Caco-2 (cell line): Measurements from ENCODE around the gene MPHOSPH6. TPM values are rescaled to one million over a fixed set of nuclear protein-coding genes. Genes with fewer than 3 reads are reported as not detected.

Source experiments
- BruUV-seq: library from RNA; stranded (reverse); fragments of 400-500 nt; replicated peaks from 2 replicates; lab custom pipeline; 2021; lab: Mats Ljungman, UMichigan
- CTCF ChIA-PET: fragments of 300-600 bp; sonication (Branson Sonifier 250); formaldehyde crosslinking; loops from one replicate; lab custom pipeline; 2022; ENCODE audit warnings: antibody characterized with exemption; lab: Charles Lee
- POLR2A ChIA-PET: fragments of 300-600 bp; sonication (Branson Sonifier 250); formaldehyde crosslinking; loops from one replicate; lab custom pipeline; 2022; ENCODE audit warnings: antibody characterized with exemption; lab: Charles Lee
- DNase-seq, 2 experiments: peaks; one replicate each; pipeline versions ENCODE4 v3.0.0 to v3.0.0-alpha.2; 2020 to 2022
- H3K27me3 ChIP-seq: replicated peaks from 2 replicates; pipeline ENCODE4 v1.6.0; 2011; ENCODE audit warnings: low read length; ENCODE audit not compliant: control insufficient read depth, insufficient read depth
- H3K36me3 ChIP-seq: 2 replicates; pipeline ENCODE4 v1.5.1; 2011; ENCODE audit warnings: low read length; ENCODE audit not compliant: control insufficient read depth, insufficient read depth
- H3K4me1 ChIP-seq: fragments of 250-450 bp; sonication (Bioruptor Pico); 2 replicates; pipeline ENCODE4 v1.5.1; 2020; ENCODE audit warnings: mild to moderate bottlenecking
- H3K4me3 ChIP-seq: 2 replicates; pipeline ENCODE4 v1.5.1; 2011; ENCODE audit warnings: low read depth, mild to moderate bottlenecking, control low read depth, low read length
- H3K9me3 ChIP-seq: fragments of 250-450 bp; sonication (Bioruptor Pico); 2 replicates; pipeline ENCODE4 v1.5.1; 2020; ENCODE audit warnings: mild to moderate bottlenecking, moderate library complexity
- H3K27ac Mint-ChIP-seq: one replicate; pipeline ENCODE4 v1.8.0; 2022; ENCODE audit warnings: mixed read lengths; ENCODE audit not compliant: unreplicated experiment
- H3K27me3 Mint-ChIP-seq: one replicate; pipeline ENCODE4 v1.8.0; 2022; ENCODE audit warnings: mixed read lengths; ENCODE audit not compliant: insufficient read depth, unreplicated experiment
- H3K36me3 Mint-ChIP-seq: one replicate; pipeline ENCODE4 v1.8.0; 2022; ENCODE audit warnings: mild to moderate bottlenecking, mixed read lengths; ENCODE audit not compliant: insufficient read depth, unreplicated experiment
- H3K4me1 Mint-ChIP-seq: one replicate; pipeline ENCODE4 v1.8.0; 2022; ENCODE audit warnings: low read depth, mixed read lengths; ENCODE audit not compliant: unreplicated experiment
- H3K4me3 Mint-ChIP-seq: one replicate; pipeline ENCODE4 v1.8.0; 2022; ENCODE audit warnings: mild to moderate bottlenecking, moderate library complexity, mixed read lengths; ENCODE audit not compliant: unreplicated experiment
- H3K9me3 Mint-ChIP-seq: one replicate; pipeline ENCODE4 v1.8.0; 2022; ENCODE audit warnings: mixed read lengths; ENCODE audit not compliant: unreplicated experiment
- CTCF ChIP-seq, 2 experiments: fragments of 200-600 bp in 1 of 2; IDR thresholded peaks; 1 replicate in 1 of 2; 2 replicates in 1 of 2; pipeline versions ENCODE4 v1.5.1 to v1.8.0; 2011 to 2022; ENCODE audit warnings: antibody characterized with exemption in 1 of 2, control low read depth in 1 of 2, inconsistent platforms in 1 of 2, low read depth in 1 of 2, low read length in 1 of 2, mild to moderate bottlenecking in 1 of 2, moderate library complexity in 1 of 2; ENCODE audit not compliant: insufficient read depth in 1 of 2, severe bottlenecking in 1 of 2, unreplicated experiment in 1 of 2
- intact Hi-C: fragments of 100-400 bp; cut with micrococcal nuclease; formaldehyde crosslinking; loops from one replicate; pipeline ENCODE4 v1.10.0; 2022; ENCODE audit not compliant: unreplicated experiment
- total RNA-seq: library from RNA; stranded (reverse); gene quantifications from 2 replicates; pipeline ENCODE4 v1.2.3, GENCODE V29; 2022

The MPHOSPH6 gene
- total RNA-seq, 1 experiment from 2014 or later: 41.9 TPM

DNA sequence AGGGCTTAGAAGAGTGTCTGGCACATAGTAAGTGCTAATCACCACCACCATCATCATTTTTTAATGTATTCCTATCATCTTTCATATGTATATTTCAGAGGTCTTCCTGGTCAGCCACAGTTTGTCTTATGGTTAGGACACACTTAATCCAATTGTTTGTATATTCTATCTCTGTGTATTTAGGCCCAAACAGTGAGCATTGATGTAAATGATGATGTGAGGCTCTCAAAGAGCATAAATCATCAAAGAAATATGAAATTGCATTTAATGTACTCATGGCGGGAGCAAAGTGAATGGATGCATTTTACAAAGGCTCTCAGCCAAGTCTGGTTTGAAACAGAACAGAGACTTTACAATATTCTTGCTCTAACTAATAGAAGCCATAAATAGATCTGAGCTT, 24.1 kb upstream of the MPHOSPH6 start:
- BruUV-seq: no TSS peak
- intact Hi-C loops: no loop called here
- no peaks in the 10 kb centered on the region for H3K9me3 ChIP-seq
- Mint-ChIP-seq H3K36me3 (no peaks in the 10 kb centered on the region), H3K27ac (no peak overlapping the region), H3K27me3 (peaks cover 14% of the 10 kb centered on the region), H3K4me1 (peaks cover 6% of the 10 kb centered on the region), H3K9me3 (no peaks in the 10 kb centered on the region), H3K4me3 (no peak overlapping the region)
- TF ChIP-seq CTCF (IDR thresholded peaks at IDR 0.05; ENCODE audit: insufficient read depth in 1 of 2, low read depth in 1 of 2, low read length in 1 of 2, severe bottlenecking in 1 of 2, unreplicated experiment in 1 of 2): no peak
- ChIA-PET POLR2A (no interaction called here), CTCF (no interaction called here)
- H3K36me3 ChIP-seq: no peaks in the 10 kb centered on the region
- H3K4me1 ChIP-seq: 0 out of 2 replicates have a peak, but pooled peaks cover 3% of the 10 kb centered on the region
- DNase-seq: no peak
- no peak overlapping the region for H3K4me3 ChIP-seq
- H3K27me3 ChIP-seq: no peaks in the 10 kb centered on the region; the same call in 1 of the 2 replicates

DNA sequence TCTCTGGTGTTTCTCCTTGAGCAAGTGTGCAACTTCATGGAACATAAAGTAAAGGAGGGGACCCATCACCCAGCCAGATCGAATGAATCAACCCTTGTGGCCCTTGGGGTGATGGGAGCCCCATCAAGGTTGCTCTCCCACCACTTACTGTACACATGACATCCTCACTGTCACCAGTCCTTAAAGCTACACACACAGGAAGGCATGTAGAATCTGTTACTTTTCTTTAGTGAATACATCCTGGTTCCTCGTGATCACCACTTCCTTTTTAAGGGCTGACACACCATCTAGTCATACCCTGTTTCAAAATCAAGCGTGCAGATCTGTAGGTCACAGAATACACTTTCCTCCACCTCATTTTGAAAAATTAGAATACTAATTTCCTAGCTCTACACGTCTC, 22.6 kb upstream of the MPHOSPH6 start:
- ChIA-PET CTCF (interaction anchor here (0.6 kb wide), 1 partner anchor 483 kb away, joined by 4 read pairs; no protein-coding TSS in a partner anchor), POLR2A (no interaction called here)
- peaks cover 17% of the 10 kb centered on the region for H3K27me3 Mint-ChIP-seq
- H3K4me3 Mint-ChIP-seq: no peak overlapping the region
- H3K36me3 Mint-ChIP-seq: no peaks in the 10 kb centered on the region
- Histone ChIP-seq H3K4me3 (no peak overlapping the region), H3K9me3 (no peaks in the 10 kb centered on the region), H3K36me3 (no peaks in the 10 kb centered on the region), H3K27me3 (no peaks in the 10 kb centered on the region; the same call in 1 of the 2 replicates), H3K4me1 (0 out of 2 replicates have a peak, but pooled peaks cover 3% of the 10 kb centered on the region)
- no peaks in the 10 kb centered on the region for H3K9me3 Mint-ChIP-seq
- intact Hi-C loops: no loop called here
- no peak for TF ChIP-seq CTCF (IDR thresholded peaks at IDR 0.05; ENCODE audit: insufficient read depth in 1 of 2, low read depth in 1 of 2, low read length in 1 of 2, severe bottlenecking in 1 of 2, unreplicated experiment in 1 of 2)
- DNase-seq: no peak
- H3K27ac Mint-ChIP-seq: no peak overlapping the region
- no TSS peak for BruUV-seq
- H3K4me1 Mint-ChIP-seq: peaks cover 6% of the 10 kb centered on the region

GRCh38 chr16:82190386-82190785, 20.4 kb upstream of the MPHOSPH6 start:
- intact Hi-C loops: no loop called here
- H3K4me1 ChIP-seq: 0 out of 2 replicates have a peak, but pooled peaks cover 3% of the 10 kb centered on the region
- no peak for TF ChIP-seq CTCF (IDR thresholded peaks at IDR 0.05; ENCODE audit: insufficient read depth in 1 of 2, low read depth in 1 of 2, low read length in 1 of 2, severe bottlenecking in 1 of 2, unreplicated experiment in 1 of 2)
- no peaks in the 10 kb centered on the region for H3K36me3 ChIP-seq
- Mint-ChIP-seq H3K27me3 (peaks cover 18% of the 10 kb centered on the region), H3K36me3 (no peaks in the 10 kb centered on the region), H3K4me1 (peaks cover 6% of the 10 kb centered on the region), H3K27ac (no peak overlapping the region), H3K4me3 (no peak overlapping the region), H3K9me3 (no peaks in the 10 kb centered on the region)
- no peak overlapping the region for H3K4me3 ChIP-seq
- H3K9me3 ChIP-seq: no peaks in the 10 kb centered on the region
- H3K27me3 ChIP-seq: no peaks in the 10 kb centered on the region; the same call in 1 of the 2 replicates
- POLR2A ChIA-PET: no interaction called here
- CTCF ChIA-PET: no interaction called here
- no peak for DNase-seq
- BruUV-seq: no TSS peak
